Activated naive CD4-positive, alpha-beta T cell treated with anti-CD3 and anti-CD28 coated beads, Interleukin-2, amount 50 U/mL, for 72 hours (primary cell): ENCODE measurements around the gene DPP10. TPM values are rescaled to one million over a fixed set of nuclear protein-coding genes. Genes with fewer than 3 reads are reported as not detected.
A peak's percentile ranks its signal among the peaks of the same experiment; 100 is the strongest.
"Not testable (repeated sequence)": the region's sequence is repeated elsewhere in the genome, so short reads cannot be mapped to it uniquely, and the experiment has no call there.

ENCODE experiments used
- ATAC-seq, 2 donors: fragments of 150-1000 bp; cut with Tn5 transposase; 2 replicates each; pipeline ENCODE4 v1.10.0; 2021; ENCODE audit warnings: mild to moderate bottlenecking in 2 of 2, moderate library complexity in 2 of 2
- DNase-seq, 2 donors: peaks; one replicate each; pipeline ENCODE4 v3.0.0; 2021 to 2022; ENCODE audit warnings: low spot score in 2 of 2
- H3K27ac Mint-ChIP-seq, 2 donors: one replicate each; pipeline ENCODE4 v1.8.0; 2022; ENCODE audit warnings: mild to moderate bottlenecking in 2 of 2, mixed read lengths in 2 of 2
- H3K36me3 Mint-ChIP-seq, 2 donors: one replicate each; pipeline ENCODE4 v1.8.0; 2022; ENCODE audit warnings: mixed read lengths in 2 of 2
- H3K9me3 Mint-ChIP-seq, 2 donors: one replicate each; pipeline ENCODE4 v1.8.0; 2022; ENCODE audit warnings: mixed read lengths in 2 of 2
- total RNA-seq, 2 donors: library from RNA; stranded (reverse); gene quantifications; one replicate each; pipeline ENCODE4 v1.2.3, GENCODE V29; 2022

DPP10 gene
- total RNA-seq, 2 donors from 2014 or later, result not detected

GRCh38 chr2:114488841-114489530 lies 46.5 kb downstream of the DPP10 start:
- no peaks in the 10 kb centered on the region for H3K9me3 Mint-ChIP-seq
- ATAC-seq (no peak), DNase-seq (no peak)
- H3K36me3 Mint-ChIP-seq, result no peaks in the 10 kb centered on the region
- no peak overlapping the region for H3K27ac Mint-ChIP-seq

- Mint-ChIP-seq H3K36me3 (no peaks in the 10 kb centered on the region), H3K9me3 (no peaks in the 10 kb centered on the region), H3K27ac (no peak overlapping the region)
- DNase-seq (no peak), ATAC-seq (no peak)
These were observed 52.6 kb downstream of the DPP10 start for GRCh38 chr2:114495046-114495445.

- Mint-ChIP-seq H3K36me3 (no peaks in the 10 kb centered on the region), H3K9me3 (no peaks in the 10 kb centered on the region), H3K27ac (no peak overlapping the region)
- ATAC-seq (no peak), DNase-seq (no peak)
These were observed 54.5 kb downstream of the DPP10 start for GRCh38 chr2:114496959-114497358.

GRCh38 chr2:114499101-114499500 lies 56.7 kb downstream of the DPP10 start:
- no peak for ATAC-seq
- Mint-ChIP-seq H3K27ac (no peak overlapping the region), H3K36me3 (no peaks in the 10 kb centered on the region), H3K9me3 (no peaks in the 10 kb centered on the region)
- DNase-seq, result no peak

GRCh38 chr2:114507744-114508143 lies 65.3 kb downstream of the DPP10 start:
- no peak for DNase-seq
- Mint-ChIP-seq H3K27ac (no peak overlapping the region), H3K9me3 (no peaks in the 10 kb centered on the region), H3K36me3 (no peaks in the 10 kb centered on the region)
- no peak for ATAC-seq

GRCh38 chr2:114515882-114516281 lies 73.4 kb downstream of the DPP10 start:
- H3K27ac Mint-ChIP-seq, result no peak overlapping the region
- ATAC-seq (no peak), DNase-seq (no peak)
- H3K9me3 Mint-ChIP-seq, result no peaks in the 10 kb centered on the region
- no peaks in the 10 kb centered on the region for H3K36me3 Mint-ChIP-seq

- ATAC-seq (no peak), DNase-seq (no peak)
- peaks cover 0 to 2% of the 10 kb centered on the region in 2 donors for H3K9me3 Mint-ChIP-seq
- H3K36me3 Mint-ChIP-seq, result no peaks in the 10 kb centered on the region
- H3K27ac Mint-ChIP-seq, result no peak overlapping the region
These were observed 75.1 kb downstream of the DPP10 start for GRCh38 chr2:114517580-114517979.

GRCh38 chr2:114518738-114519137 lies 76.3 kb downstream of the DPP10 start:
- no peak for DNase-seq
- Mint-ChIP-seq H3K36me3 (no peaks in the 10 kb centered on the region), H3K9me3 (peaks cover 0 to 4% of the 10 kb centered on the region in 2 donors), H3K27ac (no peak overlapping the region)
- ATAC-seq, result no peak

- not testable (repeated sequence) for ATAC-seq, H3K36me3 Mint-ChIP-seq
These were observed 80.2 kb downstream of the DPP10 start for GRCh38 chr2:114522612-114523011.

GRCh38 chr2:114525955-114526354 lies 83.5 kb downstream of the DPP10 start:
- H3K27ac Mint-ChIP-seq, result no peak overlapping the region
- H3K36me3 Mint-ChIP-seq, result no peaks in the 10 kb centered on the region

More at GRCh38 chr2:114522612-114523011, 80.2 kb downstream of the DPP10 start:
- H3K9me3 Mint-ChIP-seq, DNase-seq, H3K27ac Mint-ChIP-seq: not testable (repeated sequence)

GRCh38 chr2:114526841-114527240 lies 84.4 kb downstream of the DPP10 start:
- Mint-ChIP-seq H3K9me3 (peaks cover 4% of the 10 kb centered on the region in 2 donors), H3K27ac (no peak overlapping the region), H3K36me3 (no peaks in the 10 kb centered on the region)
- ATAC-seq (no peak), DNase-seq (no peak)

More at GRCh38 chr2:114525955-114526354, 83.5 kb downstream of the DPP10 start:
- no peak for ATAC-seq
- H3K9me3 Mint-ChIP-seq, result peaks cover 4% of the 10 kb centered on the region in 2 donors
- DNase-seq, result no peak

GRCh38 chr2:114527330-114527983 lies 85.0 kb downstream of the DPP10 start:
- H3K27ac Mint-ChIP-seq, result no peak overlapping the region
- no peak for DNase-seq
- peaks cover 3 to 4% of the 10 kb centered on the region in 2 donors for H3K9me3 Mint-ChIP-seq
- no peak for ATAC-seq
- no peaks in the 10 kb centered on the region for H3K36me3 Mint-ChIP-seq

GRCh38 chr2:114534116-114535084 lies 92.0 kb downstream of the DPP10 start:
- H3K36me3 Mint-ChIP-seq, result no peaks in the 10 kb centered on the region
- H3K27ac Mint-ChIP-seq, result peak overlapping the region in 1 of 2 donors; percentile 85
- no peak for DNase-seq
- ATAC-seq, result no peak
- no peaks in the 10 kb centered on the region for H3K9me3 Mint-ChIP-seq

GRCh38 chr2:114537777-114538176 lies 95.3 kb downstream of the DPP10 start:
- H3K27ac Mint-ChIP-seq, result no peak overlapping the region
- no peak for DNase-seq
- no peaks in the 10 kb centered on the region for H3K36me3 Mint-ChIP-seq
- ATAC-seq, result no peak
- H3K9me3 Mint-ChIP-seq, result no peaks in the 10 kb centered on the region

- no peak for DNase-seq
- ATAC-seq, result no peak
- Mint-ChIP-seq H3K36me3 (no peaks in the 10 kb centered on the region), H3K27ac (no peak overlapping the region), H3K9me3 (peaks cover 4 to 5% of the 10 kb centered on the region in 2 donors)
These were observed 100.3 kb downstream of the DPP10 start for GRCh38 chr2:114542695-114543094.

- DNase-seq (no peak), ATAC-seq (no peak)
- H3K9me3 Mint-ChIP-seq, result peaks cover 4 to 5% of the 10 kb centered on the region in 2 donors
- no peaks in the 10 kb centered on the region for H3K36me3 Mint-ChIP-seq
- H3K27ac Mint-ChIP-seq, result peak overlapping the region in 1 of 2 donors; percentile 69
These were observed 100.9 kb downstream of the DPP10 start for GRCh38 chr2:114543236-114543766.

GRCh38 chr2:114545052-114545451 lies 102.6 kb downstream of the DPP10 start:
- H3K27ac Mint-ChIP-seq, result no peak overlapping the region
- H3K9me3 Mint-ChIP-seq, result peaks cover 4 to 5% of the 10 kb centered on the region in 2 donors
- DNase-seq (no peak), ATAC-seq (no peak)
- H3K36me3 Mint-ChIP-seq, result no peaks in the 10 kb centered on the region
